Liver (tissue), 3 donors: ENCODE data around the gene REG3G.

Experiments
- JUND ChIP-seq, 2 donors: IDR thresholded peaks; 2 replicates each; pipeline ENCODE4 v1.6.1; 2016; ENCODE audit warnings: antibody characterized with exemption in 2 of 2
- TF ChIP-seq, protein P1 (sequence below): fragments of 150-350 bp; IDR thresholded peaks from 2 replicates; pipeline ENCODE4 v1.5.1; 2017; ENCODE audit warnings: improper control_type of control experiment, low read depth, low read length; ENCODE audit not compliant: missing input control
- TF ChIP-seq, protein P2 (sequence below): IDR thresholded peaks from 2 replicates; pipeline ENCODE4 v1.6.1; 2016; ENCODE audit warnings: antibody characterized with exemption
- TF ChIP-seq, protein P3 (sequence below): IDR thresholded peaks from 2 replicates; pipeline ENCODE4 v1.6.1; 2016; ENCODE audit warnings: antibody characterized with exemption
- donor health status: healthy.
- donor health status: healthy.

DNA sequence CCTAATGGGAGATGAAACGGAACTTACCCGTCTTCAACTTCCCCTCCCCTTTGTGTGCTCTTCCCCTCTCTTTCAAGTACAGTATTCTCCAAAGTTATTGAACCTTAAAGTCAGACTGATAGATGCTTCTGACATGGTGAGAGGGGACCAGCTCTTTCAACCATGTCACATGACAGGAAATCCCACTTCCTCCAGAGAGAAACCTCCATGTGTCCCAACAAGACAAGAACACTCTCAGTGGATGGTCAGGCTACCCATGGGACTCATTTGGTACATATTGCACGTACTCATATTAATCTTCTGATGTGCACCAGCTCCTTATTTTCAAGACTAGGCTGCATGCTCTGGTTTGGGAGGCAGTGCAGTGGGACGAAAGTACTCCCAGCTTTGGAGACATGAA, 44.6 kb upstream of the REG3G start:
- TF ChIP-seq, protein P1, sequence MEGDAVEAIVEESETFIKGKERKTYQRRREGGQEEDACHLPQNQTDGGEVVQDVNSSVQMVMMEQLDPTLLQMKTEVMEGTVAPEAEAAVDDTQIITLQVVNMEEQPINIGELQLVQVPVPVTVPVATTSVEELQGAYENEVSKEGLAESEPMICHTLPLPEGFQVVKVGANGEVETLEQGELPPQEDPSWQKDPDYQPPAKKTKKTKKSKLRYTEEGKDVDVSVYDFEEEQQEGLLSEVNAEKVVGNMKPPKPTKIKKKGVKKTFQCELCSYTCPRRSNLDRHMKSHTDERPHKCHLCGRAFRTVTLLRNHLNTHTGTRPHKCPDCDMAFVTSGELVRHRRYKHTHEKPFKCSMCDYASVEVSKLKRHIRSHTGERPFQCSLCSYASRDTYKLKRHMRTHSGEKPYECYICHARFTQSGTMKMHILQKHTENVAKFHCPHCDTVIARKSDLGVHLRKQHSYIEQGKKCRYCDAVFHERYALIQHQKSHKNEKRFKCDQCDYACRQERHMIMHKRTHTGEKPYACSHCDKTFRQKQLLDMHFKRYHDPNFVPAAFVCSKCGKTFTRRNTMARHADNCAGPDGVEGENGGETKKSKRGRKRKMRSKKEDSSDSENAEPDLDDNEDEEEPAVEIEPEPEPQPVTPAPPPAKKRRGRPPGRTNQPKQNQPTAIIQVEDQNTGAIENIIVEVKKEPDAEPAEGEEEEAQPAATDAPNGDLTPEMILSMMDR: no peak
- TF ChIP-seq, protein P2, sequence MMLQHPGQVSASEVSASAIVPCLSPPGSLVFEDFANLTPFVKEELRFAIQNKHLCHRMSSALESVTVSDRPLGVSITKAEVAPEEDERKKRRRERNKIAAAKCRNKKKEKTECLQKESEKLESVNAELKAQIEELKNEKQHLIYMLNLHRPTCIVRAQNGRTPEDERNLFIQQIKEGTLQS: no peak
- TF ChIP-seq, protein P3, sequence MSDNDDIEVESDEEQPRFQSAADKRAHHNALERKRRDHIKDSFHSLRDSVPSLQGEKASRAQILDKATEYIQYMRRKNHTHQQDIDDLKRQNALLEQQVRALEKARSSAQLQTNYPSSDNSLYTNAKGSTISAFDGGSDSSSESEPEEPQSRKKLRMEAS: no peak
- no peak for TF ChIP-seq JUND (IDR thresholded peaks at IDR 0.05)
